GM12874 (cell line): ENCODE measurements around the gene TADA2A.

Experiments
- TF ChIP-seq, protein P1 (sequence below): IDR thresholded peaks from 2 replicates; pipeline ENCODE4 v1.5.1; 2011; ENCODE audit warnings: low read depth, mild to moderate bottlenecking, control low read depth, low read length, moderate library complexity; ENCODE audit not compliant: insufficient read depth

The TADA2A gene

DNA sequence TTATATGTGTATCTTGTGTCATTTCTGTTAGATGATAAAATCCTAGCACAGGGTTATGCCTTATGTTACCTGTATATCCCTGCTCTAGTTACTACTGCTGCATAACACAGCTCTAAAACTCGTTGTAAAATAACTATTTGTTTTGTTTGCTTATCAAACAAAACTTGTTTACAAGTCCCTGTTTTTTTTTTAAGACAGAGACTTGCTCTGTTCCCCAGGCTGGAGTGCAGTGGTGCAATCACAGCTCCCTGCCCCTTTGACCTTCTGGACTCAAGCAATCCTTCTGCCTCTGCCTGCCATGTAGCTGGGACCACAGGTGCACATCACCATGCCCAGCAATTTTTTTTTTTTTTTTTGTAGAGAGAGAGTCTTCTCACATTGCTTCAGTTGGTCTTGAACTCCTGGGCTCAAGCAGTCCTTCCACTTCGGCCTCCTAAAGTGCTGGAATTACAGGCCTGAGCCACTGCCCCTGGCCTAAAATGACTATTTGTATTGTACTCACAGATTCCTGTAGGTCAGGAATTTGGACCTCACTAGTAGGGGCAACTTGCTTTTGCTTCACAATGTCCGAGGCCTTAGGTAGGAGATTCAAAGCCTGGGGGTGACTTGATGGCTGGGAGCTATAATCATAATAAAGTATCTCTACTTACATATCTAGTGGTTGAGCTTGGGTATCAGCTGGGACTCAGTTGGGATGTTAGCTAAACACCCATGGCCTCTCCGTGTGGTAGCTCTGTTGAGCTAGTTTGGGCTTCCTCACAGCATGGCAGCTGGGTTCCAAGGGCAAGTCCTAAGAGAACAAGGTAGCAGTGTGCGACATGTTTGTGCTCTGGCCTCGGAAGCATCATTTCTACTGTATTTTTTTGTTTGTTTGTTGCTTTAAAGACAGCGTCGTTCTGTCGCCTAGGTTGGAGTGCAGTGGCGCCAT is 95.6 kb downstream of the TADA2A start:
- TF ChIP-seq, protein P1, sequence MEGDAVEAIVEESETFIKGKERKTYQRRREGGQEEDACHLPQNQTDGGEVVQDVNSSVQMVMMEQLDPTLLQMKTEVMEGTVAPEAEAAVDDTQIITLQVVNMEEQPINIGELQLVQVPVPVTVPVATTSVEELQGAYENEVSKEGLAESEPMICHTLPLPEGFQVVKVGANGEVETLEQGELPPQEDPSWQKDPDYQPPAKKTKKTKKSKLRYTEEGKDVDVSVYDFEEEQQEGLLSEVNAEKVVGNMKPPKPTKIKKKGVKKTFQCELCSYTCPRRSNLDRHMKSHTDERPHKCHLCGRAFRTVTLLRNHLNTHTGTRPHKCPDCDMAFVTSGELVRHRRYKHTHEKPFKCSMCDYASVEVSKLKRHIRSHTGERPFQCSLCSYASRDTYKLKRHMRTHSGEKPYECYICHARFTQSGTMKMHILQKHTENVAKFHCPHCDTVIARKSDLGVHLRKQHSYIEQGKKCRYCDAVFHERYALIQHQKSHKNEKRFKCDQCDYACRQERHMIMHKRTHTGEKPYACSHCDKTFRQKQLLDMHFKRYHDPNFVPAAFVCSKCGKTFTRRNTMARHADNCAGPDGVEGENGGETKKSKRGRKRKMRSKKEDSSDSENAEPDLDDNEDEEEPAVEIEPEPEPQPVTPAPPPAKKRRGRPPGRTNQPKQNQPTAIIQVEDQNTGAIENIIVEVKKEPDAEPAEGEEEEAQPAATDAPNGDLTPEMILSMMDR: no peak

DNA sequence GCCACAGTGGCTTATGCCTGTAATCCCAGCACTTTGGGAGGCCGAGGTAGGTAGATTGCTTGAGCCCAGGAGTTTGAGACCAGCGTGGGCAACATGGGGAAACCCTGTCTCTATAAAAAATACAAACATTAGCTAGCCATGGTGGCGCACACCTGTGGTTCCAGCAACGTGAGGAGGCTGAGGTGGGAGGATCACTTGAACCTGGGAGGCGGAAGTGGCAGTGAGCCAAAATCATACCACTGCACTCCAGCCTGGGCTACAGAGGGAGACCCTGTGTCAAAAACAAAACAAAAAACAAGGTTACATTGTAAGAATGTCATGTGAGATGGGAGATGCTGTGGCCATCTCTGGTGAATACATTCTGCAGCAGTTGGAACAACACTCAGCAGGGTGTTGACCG is 96.5 kb downstream of the TADA2A start:
- TF ChIP-seq, protein P1: no peak

DNA sequence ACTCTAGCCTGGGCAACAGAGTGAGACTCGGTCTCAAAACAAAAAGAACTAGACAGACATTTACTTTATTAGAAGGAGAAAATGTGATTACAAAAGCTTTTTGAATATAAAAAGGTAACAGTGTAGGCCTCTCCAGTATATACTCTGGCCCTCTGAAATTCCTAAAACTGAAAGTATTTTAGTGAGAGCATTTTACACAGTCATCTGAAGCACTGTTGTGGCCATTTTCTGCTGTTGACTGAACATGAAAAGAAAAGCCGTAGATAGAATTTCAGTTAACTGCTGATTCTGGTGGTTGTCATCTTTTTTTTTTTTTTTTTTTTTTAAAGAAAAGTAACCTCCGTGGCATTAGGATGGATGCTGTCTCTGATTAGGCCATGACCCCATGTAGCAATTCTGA is 98.6 kb downstream of the TADA2A start:
- TF ChIP-seq, protein P1: no peak

DNA sequence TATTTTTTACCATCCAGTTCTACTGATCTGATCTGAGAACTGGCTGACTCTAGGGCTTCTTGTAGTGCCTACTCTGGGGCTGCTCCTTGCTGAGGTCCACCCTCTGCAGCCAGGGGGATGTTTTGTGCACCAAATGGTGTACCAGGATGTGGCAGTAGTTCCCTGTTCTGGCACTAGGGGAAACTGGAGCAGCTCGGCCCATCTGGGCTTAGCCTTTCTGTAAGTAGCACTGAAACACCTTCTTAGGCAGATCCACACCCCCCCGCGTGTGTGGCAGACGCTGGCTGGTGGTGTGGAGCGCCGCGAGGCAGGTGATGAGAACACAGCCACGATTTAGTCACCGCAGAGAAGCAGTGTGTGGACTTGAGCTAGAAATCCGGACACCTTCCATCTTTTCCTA is 100.0 kb downstream of the TADA2A start:
- TF ChIP-seq, protein P1: peak; percentile 48; the same call in 1 of the 2 replicates

DNA sequence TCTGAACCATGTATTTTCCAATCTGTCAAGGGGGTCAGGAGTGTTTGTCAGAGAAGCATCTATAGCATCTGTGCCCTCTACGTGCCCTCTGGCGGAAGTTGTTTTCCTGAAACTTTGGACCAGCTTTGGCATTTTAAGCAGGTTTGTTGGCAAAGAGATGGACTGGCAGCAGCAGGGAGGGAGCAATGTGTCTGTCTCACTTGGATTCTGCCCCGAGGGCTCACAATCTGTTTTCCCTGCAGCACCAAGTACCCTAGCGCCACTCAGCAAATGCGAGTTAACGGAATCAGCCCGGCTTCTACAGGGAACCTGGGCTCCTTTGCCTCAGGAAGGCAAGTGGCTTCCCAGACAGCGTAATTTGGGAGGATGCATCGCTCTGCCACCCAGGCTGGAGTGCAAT is 100.4 kb downstream of the TADA2A start:
- TF ChIP-seq, protein P1: no peak

DNA sequence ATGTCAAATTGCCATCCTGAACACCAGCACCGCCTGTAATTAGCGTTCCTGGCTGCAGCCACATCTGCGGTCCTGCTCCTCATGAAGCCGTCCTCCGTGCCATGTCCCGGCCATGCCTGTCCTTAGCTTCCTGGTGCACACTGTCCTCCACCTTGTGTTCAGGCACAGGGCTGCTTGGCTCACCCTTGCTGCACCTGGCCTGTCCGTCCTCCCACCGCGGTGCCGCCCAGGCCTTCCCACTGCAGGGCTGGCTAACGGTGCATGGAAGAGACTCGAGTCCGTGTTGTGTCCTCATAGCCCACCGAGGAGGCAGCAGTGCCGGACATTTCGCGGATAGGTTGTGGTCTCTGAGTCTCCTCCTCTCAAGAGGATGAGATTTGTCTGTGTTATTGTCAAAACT is 103.4 kb downstream of the TADA2A start:
- TF ChIP-seq, protein P1: no peak

DNA sequence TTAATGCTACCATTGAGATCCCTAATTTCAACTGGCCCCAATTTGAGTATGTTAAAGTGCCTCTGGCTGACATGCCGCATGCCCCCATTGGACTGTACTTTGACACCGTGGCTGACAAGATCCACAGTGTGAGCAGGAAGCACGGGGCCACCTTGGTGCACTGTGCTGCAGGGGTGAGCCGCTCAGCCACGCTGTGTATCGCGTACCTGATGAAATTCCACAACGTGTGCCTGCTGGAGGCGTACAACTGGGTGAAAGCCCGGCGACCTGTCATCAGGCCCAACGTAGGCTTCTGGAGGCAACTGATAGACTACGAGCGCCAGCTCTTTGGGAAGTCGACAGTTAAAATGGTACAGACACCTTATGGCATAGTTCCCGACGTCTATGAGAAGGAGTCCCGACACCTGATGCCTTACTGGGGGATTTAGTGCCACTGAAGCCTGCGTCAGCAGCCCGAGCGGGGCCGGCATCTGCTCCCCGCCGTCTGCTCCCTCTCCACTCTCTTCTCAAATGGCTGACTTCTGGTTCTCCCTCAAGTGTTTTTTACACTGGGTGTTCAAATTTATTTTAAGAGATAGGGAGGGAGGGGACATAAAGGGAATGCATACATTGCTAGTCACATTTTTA is 105.9 kb downstream of the TADA2A start:
- TF ChIP-seq, protein P1: no peak
